Caco-2 (cell line): Measurements from ENCODE around the gene MON2. TPM values are rescaled to one million over a fixed set of nuclear protein-coding genes. Genes with fewer than 3 reads are reported as not detected.
"Not testable (repeated sequence)": the region's sequence is repeated elsewhere in the genome, so short reads cannot be mapped to it uniquely, and the experiment has no call there.

Source experiments
- BruUV-seq: library from RNA; stranded (reverse); fragments of 400-500 nt; replicated peaks from 2 replicates; lab custom pipeline; 2021; lab: Mats Ljungman, UMichigan
- CTCF ChIA-PET: fragments of 300-600 bp; sonication (Branson Sonifier 250); formaldehyde crosslinking; loops from one replicate; lab custom pipeline; 2022; ENCODE audit warnings: antibody characterized with exemption; lab: Charles Lee
- POLR2A ChIA-PET: fragments of 300-600 bp; sonication (Branson Sonifier 250); formaldehyde crosslinking; loops from one replicate; lab custom pipeline; 2022; ENCODE audit warnings: antibody characterized with exemption; lab: Charles Lee
- DNase-seq, 2 experiments: peaks; one replicate each; pipeline versions ENCODE4 v3.0.0 to v3.0.0-alpha.2; 2020 to 2022
- H3K27me3 ChIP-seq: replicated peaks from 2 replicates; pipeline ENCODE4 v1.6.0; 2011; ENCODE audit warnings: low read length; ENCODE audit not compliant: control insufficient read depth, insufficient read depth
- H3K36me3 ChIP-seq: 2 replicates; pipeline ENCODE4 v1.5.1; 2011; ENCODE audit warnings: low read length; ENCODE audit not compliant: control insufficient read depth, insufficient read depth
- H3K4me1 ChIP-seq: fragments of 250-450 bp; sonication (Bioruptor Pico); 2 replicates; pipeline ENCODE4 v1.5.1; 2020; ENCODE audit warnings: mild to moderate bottlenecking
- H3K4me3 ChIP-seq: 2 replicates; pipeline ENCODE4 v1.5.1; 2011; ENCODE audit warnings: low read depth, mild to moderate bottlenecking, control low read depth, low read length
- H3K9me3 ChIP-seq: fragments of 250-450 bp; sonication (Bioruptor Pico); 2 replicates; pipeline ENCODE4 v1.5.1; 2020; ENCODE audit warnings: mild to moderate bottlenecking, moderate library complexity
- H3K27ac Mint-ChIP-seq: one replicate; pipeline ENCODE4 v1.8.0; 2022; ENCODE audit warnings: mixed read lengths; ENCODE audit not compliant: unreplicated experiment
- H3K27me3 Mint-ChIP-seq: one replicate; pipeline ENCODE4 v1.8.0; 2022; ENCODE audit warnings: mixed read lengths; ENCODE audit not compliant: insufficient read depth, unreplicated experiment
- H3K36me3 Mint-ChIP-seq: one replicate; pipeline ENCODE4 v1.8.0; 2022; ENCODE audit warnings: mild to moderate bottlenecking, mixed read lengths; ENCODE audit not compliant: insufficient read depth, unreplicated experiment
- H3K4me1 Mint-ChIP-seq: one replicate; pipeline ENCODE4 v1.8.0; 2022; ENCODE audit warnings: low read depth, mixed read lengths; ENCODE audit not compliant: unreplicated experiment
- H3K4me3 Mint-ChIP-seq: one replicate; pipeline ENCODE4 v1.8.0; 2022; ENCODE audit warnings: mild to moderate bottlenecking, moderate library complexity, mixed read lengths; ENCODE audit not compliant: unreplicated experiment
- H3K9me3 Mint-ChIP-seq: one replicate; pipeline ENCODE4 v1.8.0; 2022; ENCODE audit warnings: mixed read lengths; ENCODE audit not compliant: unreplicated experiment
- intact Hi-C: fragments of 100-400 bp; cut with micrococcal nuclease; formaldehyde crosslinking; loops from one replicate; pipeline ENCODE4 v1.10.0; 2022; ENCODE audit not compliant: unreplicated experiment
- total RNA-seq: library from RNA; stranded (reverse); gene quantifications from 2 replicates; pipeline ENCODE4 v1.2.3, GENCODE V29; 2022
- TF ChIP-seq, protein P1 (sequence below), 2 experiments: fragments of 200-600 bp in 1 of 2; IDR thresholded peaks; 1 replicate in 1 of 2; 2 replicates in 1 of 2; pipeline versions ENCODE4 v1.5.1 to v1.8.0; 2011 to 2022; ENCODE audit warnings: antibody characterized with exemption in 1 of 2, control low read depth in 1 of 2, inconsistent platforms in 1 of 2, low read depth in 1 of 2, low read length in 1 of 2, mild to moderate bottlenecking in 1 of 2, moderate library complexity in 1 of 2; ENCODE audit not compliant: insufficient read depth in 1 of 2, severe bottlenecking in 1 of 2, unreplicated experiment in 1 of 2

The MON2 gene
- total RNA-seq, 1 experiment from 2014 or later = 30.8 TPM

DNA sequence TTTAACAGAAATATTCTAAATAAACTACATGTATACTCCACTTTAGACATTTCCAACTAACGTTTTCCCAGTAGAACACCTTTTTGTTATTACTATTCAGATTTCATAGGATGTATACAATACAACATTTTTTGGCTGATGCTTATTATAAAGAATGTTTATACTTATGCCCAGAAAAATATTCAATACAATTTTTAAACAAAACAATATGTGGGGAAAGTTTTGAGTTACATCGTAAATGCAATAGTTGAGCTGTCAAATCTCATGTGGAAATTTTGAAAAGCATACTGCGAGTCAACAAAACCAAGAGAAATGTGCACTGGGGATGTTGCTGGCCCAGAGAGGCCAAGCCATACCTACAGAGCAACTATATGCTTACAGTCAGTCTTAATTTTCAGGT, 18.2 kb upstream of the MON2 start:
- Histone ChIP-seq H3K9me3 (peaks cover 4% of the 10 kb centered on the region; the same call in 1 of the 2 replicates), H3K36me3 (no peaks in the 10 kb centered on the region), H3K4me1 (no peaks in the 10 kb centered on the region), H3K27me3 (no peaks in the 10 kb centered on the region), H3K4me3 (no peak overlapping the region)
- H3K4me3 Mint-ChIP-seq = no peak overlapping the region
- intact Hi-C loops = no loop called here
- DNase-seq = no peak
- no peaks in the 10 kb centered on the region for H3K36me3 Mint-ChIP-seq
- BruUV-seq = no TSS peak
- ChIA-PET CTCF (no interaction called here), POLR2A (no interaction called here)
- no peak overlapping the region for H3K27ac Mint-ChIP-seq
- no peaks in the 10 kb centered on the region for H3K4me1 Mint-ChIP-seq
- peaks cover 1% of the 10 kb centered on the region for H3K9me3 Mint-ChIP-seq
- peaks cover 5% of the 10 kb centered on the region for H3K27me3 Mint-ChIP-seq
- TF ChIP-seq, protein P1, sequence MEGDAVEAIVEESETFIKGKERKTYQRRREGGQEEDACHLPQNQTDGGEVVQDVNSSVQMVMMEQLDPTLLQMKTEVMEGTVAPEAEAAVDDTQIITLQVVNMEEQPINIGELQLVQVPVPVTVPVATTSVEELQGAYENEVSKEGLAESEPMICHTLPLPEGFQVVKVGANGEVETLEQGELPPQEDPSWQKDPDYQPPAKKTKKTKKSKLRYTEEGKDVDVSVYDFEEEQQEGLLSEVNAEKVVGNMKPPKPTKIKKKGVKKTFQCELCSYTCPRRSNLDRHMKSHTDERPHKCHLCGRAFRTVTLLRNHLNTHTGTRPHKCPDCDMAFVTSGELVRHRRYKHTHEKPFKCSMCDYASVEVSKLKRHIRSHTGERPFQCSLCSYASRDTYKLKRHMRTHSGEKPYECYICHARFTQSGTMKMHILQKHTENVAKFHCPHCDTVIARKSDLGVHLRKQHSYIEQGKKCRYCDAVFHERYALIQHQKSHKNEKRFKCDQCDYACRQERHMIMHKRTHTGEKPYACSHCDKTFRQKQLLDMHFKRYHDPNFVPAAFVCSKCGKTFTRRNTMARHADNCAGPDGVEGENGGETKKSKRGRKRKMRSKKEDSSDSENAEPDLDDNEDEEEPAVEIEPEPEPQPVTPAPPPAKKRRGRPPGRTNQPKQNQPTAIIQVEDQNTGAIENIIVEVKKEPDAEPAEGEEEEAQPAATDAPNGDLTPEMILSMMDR (IDR thresholded peaks at IDR 0.05; ENCODE audit: insufficient read depth in 1 of 2, low read depth in 1 of 2, low read length in 1 of 2, severe bottlenecking in 1 of 2, unreplicated experiment in 1 of 2) = no peak

DNA sequence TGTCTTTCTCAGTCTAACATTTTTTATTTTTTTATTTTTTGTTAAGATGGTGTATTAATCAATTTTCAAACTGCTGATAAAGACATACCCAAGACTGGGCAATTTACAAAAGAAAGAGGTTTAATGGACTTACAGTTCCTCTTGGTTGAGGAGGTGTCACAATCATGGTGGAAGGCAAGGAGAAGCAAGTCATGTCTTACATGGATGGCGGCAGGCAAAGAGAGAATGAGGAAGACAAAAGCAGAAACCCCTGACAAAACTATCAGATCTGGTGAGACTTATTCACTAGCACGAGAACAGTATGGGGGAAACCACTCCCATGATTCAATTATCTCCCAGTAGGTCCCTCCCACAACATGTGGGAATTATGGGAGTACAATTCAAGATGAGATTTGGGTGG, 11.2 kb upstream of the MON2 start:
- H3K9me3 ChIP-seq, H3K4me3 ChIP-seq, H3K4me1 ChIP-seq, H3K27me3 ChIP-seq, H3K4me3 Mint-ChIP-seq, H3K27ac Mint-ChIP-seq, CTCF ChIA-PET, DNase-seq, intact Hi-C loops, H3K36me3 Mint-ChIP-seq, H3K27me3 Mint-ChIP-seq, H3K36me3 ChIP-seq, H3K4me1 Mint-ChIP-seq, BruUV-seq: not testable (repeated sequence)
- POLR2A ChIA-PET = interaction anchor here (0.7 kb wide), 1 partner anchor 1514 kb away, joined by 4 read pairs; no protein-coding TSS in a partner anchor
- peaks cover 16% of the 10 kb centered on the region for H3K9me3 Mint-ChIP-seq

DNA sequence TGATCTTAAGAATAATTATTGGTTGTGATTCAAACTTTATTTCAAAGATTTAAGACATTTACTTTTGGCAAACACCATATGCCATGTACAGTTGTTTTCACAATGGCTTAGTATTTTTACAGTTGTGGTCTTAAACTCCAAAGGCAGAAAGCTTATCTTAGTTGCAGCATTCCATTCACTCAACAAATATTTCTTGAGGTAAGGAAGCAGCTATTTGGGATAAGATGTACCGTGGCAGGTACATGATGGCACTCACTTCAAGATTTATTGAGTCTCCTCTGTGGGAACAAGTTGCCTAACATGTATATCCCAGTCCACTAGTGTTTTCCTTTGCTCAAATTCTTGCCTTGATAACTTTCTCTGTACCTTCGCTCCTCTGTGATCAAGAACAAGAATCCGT, 8.0 kb upstream of the MON2 start:
- Mint-ChIP-seq H3K9me3 (peaks cover 36% of the 10 kb centered on the region), H3K27ac (no peak overlapping the region), H3K4me3 (no peak overlapping the region), H3K4me1 (peaks cover 7% of the 10 kb centered on the region), H3K27me3 (no peaks in the 10 kb centered on the region), H3K36me3 (no peaks in the 10 kb centered on the region)
- ChIA-PET CTCF (no interaction called here), POLR2A (interaction anchor here (0.6 kb wide), 1 partner anchor 144 kb away, joined by 3 read pairs; no protein-coding TSS in a partner anchor)
- Histone ChIP-seq H3K27me3 (no peaks in the 10 kb centered on the region), H3K9me3 (peaks cover 6% of the 10 kb centered on the region), H3K36me3 (no peaks in the 10 kb centered on the region), H3K4me3 (no peak overlapping the region), H3K4me1 (no peaks in the 10 kb centered on the region)
- BruUV-seq = no TSS peak
- intact Hi-C loops = no loop called here
- no peak for DNase-seq
- TF ChIP-seq, protein P1 (IDR thresholded peaks at IDR 0.05; ENCODE audit: insufficient read depth in 1 of 2, low read depth in 1 of 2, low read length in 1 of 2, severe bottlenecking in 1 of 2, unreplicated experiment in 1 of 2) = no peak
